ENCODE measurements around the gene DEXI. TPM values are rescaled to one million over a fixed set of nuclear protein-coding genes. Genes with fewer than 3 reads are reported as not detected.

DEXI gene
- total and polyA plus RNA-seq, 2 of the 13 experiments (the other 11 are each of a cell fraction or from before 2014, with no cell fraction given) = 51.5 to 70.4 TPM

- TF ChIP-seq ZNF687 (CRISPR knock-in tag; IDR thresholded peaks at IDR 0.05) = peak; percentile 87
- TF ChIP-seq KLF13 (CRISPR knock-in tag; IDR thresholded peaks at IDR 0.05) = no peak
- no peak for TF ChIP-seq ZUFSP (CRISPR knock-in tag; IDR thresholded peaks at IDR 0.05; ENCODE audit: borderline replicate concordance)
- TF ChIP-seq NCOA5 (CRISPR knock-in tag; IDR thresholded peaks at IDR 0.05) = no peak
- 0 out of 2 replicates have a peak, but pooled peaks have one; percentile 7 for TF ChIP-seq ZNF280D (CRISPR knock-in tag; IDR thresholded peaks at IDR 0.05)
- TF ChIP-seq ZNF703 (CRISPR knock-in tag; IDR thresholded peaks at IDR 0.05; ENCODE audit: borderline replicate concordance) = no peak
- no peak for TF ChIP-seq EED (CRISPR knock-in tag; IDR thresholded peaks at IDR 0.05)
- no peak for TF ChIP-seq FOXO4 (CRISPR knock-in tag; conservative IDR thresholded peaks at IDR 0.05)
- TF ChIP-seq ZNF232 (CRISPR knock-in tag; IDR thresholded peaks at IDR 0.05; ENCODE audit: borderline replicate concordance) = 0 out of 2 replicates have a peak, but pooled peaks have one; percentile 28
- TF ChIP-seq SMAD9 (CRISPR knock-in tag; IDR thresholded peaks at IDR 0.05) = 0 out of 2 replicates have a peak, but pooled peaks have one; percentile 5
- no peak for TF ChIP-seq ZNF710 (CRISPR knock-in tag; IDR thresholded peaks at IDR 0.05; ENCODE audit: borderline replicate concordance)
- TF ChIP-seq HOXA9 (CRISPR knock-in tag; IDR thresholded peaks at IDR 0.05; ENCODE audit: borderline replicate concordance) = no peak
- no peak for TF ChIP-seq ZKSCAN8 (CRISPR knock-in tag; IDR thresholded peaks at IDR 0.05; ENCODE audit: borderline replicate concordance)
- no peak for TF ChIP-seq ZNF761 (CRISPR knock-in tag; conservative IDR thresholded peaks at IDR 0.05)
Measured at GRCh38 chr16:10941127-10941933, 938 bp downstream of the DEXI start (continued).
